Superior temporal gyrus (tissue), 1 donor: ENCODE results near the gene ST7L.
A peak's percentile ranks its signal among the peaks of the same experiment; 100 is the strongest.

Experiments
- DNase-seq: peaks from one replicate; pipeline ENCODE4 v3.0.0-alpha.2; 2016; ENCODE audit errors: extremely low spot score

Gene ST7L

DNA sequence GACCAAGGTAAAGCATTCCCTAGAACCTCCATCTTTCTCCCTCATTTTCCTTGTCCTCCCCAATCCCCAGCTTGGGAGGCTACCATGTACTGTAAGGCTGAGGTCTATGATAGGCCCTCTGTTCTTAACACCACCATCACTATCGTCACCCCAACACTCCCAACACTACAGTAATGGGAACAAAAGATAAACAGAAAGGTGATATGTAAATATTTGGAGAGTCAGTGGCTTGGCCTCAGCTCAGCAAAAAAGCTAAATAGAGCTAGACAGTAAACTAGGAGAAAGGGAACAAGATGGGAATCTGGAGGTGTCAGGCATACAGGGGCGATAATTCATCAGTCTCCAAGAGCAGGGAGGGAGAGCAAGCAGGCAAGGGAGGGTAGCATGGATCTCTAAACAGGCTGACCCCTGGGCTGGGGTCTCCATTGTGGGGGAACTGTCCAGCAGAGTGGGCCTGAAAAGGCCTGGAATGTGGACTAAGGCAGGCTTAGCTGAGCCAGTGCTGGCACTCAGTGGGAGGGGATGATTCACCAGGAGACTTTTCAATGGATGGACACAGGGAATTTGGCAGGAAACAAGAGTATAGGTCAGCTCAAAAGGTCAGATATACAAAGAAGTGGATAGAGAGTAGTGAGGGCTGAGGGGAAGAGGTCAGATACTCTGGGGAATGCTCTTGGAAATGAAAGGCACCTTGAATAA, 103.5 kb downstream of the ST7L start:
- no peak for DNase-seq

DNA sequence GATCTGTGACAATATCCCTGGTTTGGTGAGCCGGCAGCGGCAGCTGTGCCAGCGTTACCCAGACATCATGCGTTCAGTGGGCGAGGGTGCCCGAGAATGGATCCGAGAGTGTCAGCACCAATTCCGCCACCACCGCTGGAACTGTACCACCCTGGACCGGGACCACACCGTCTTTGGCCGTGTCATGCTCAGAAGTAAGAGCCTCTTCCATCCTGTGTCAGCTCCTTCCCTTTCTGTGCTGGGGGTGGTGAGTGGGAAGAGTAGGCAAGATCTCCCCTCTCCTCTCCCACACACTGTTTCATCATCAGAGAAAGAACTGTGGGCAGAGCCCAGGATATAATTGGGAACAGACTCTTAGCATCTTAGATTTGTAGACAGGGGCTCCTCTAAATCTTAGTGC, 104.0 kb downstream of the ST7L start:
- no peak for DNase-seq

DNA sequence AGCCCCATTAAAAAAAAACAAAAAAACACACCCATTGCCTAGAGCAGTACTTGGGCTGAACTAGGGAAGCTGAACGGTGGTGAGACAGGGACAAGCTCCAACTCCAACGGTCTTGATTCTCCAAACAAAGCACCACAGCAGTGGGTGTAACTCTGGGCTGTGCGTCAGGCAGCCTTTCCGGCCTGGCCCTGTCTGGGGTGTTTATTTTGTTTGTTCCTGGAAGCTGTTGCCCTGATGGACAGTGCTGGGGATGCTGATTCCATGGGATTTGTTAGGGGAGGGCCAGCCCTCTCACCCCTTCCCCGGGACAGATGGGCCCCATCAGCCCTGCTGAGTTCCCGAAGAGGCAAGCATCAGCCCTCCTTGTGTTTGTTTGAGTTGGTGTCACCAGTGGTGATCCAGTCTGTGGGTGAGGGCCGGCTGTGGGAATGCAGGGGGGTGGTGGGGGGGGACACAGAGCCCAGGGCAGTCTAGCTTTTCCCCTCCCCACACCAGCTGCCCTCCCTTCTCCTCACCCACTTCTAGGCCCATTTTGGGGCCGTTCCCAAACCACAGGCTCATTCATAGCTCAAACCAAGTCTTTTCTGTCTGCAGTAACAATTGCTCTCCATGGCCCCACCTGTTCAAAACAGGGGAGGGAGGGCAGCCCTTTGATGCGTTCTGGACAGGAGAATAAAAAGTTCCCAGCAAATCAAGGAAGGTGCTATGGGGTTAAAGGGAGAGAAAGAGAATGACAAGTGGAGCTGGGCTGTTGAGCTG, 105.7 kb downstream of the ST7L start:
- DNase-seq: no peak

DNA sequence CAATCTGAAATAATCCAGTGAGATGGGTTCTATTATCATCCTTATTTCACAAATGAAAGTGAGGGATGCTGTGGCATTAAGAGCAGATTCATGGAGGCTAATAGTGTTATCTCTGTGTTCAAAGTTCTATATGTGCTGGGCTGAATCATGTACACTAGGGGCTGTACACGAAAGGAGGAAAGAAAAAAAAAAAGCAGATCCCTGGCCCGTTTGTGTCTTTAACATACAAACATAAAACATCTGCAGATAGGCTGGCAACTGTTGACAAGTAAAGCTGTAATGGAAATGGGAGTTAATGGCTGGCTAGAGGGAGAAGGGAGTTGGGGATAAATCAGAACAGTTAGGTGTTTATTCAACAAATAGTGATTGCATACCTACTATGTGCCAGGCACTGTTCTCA, 107.0 kb downstream of the ST7L start:
- DNase-seq: no peak

DNA sequence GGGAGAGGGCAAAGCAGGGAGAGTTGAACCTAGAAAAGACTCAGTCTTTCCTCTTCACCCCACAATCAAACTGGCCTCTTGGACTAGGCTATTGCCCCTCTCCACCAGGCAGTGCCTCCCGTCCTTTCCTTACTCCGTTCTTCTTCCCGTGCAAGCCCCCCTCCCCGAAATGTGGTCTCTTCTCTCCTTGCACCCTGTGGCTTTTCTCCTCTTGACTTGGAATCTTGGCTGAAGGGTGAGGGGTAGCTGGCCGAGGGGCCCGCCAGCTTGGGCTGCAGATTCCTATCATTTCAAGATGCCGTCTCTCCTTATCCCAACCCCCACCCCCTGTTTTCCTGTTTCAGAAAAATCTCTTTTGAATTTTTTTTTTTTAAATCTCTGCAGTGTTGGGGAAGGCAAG, 108.6 kb downstream of the ST7L start:
- no peak for DNase-seq

DNA sequence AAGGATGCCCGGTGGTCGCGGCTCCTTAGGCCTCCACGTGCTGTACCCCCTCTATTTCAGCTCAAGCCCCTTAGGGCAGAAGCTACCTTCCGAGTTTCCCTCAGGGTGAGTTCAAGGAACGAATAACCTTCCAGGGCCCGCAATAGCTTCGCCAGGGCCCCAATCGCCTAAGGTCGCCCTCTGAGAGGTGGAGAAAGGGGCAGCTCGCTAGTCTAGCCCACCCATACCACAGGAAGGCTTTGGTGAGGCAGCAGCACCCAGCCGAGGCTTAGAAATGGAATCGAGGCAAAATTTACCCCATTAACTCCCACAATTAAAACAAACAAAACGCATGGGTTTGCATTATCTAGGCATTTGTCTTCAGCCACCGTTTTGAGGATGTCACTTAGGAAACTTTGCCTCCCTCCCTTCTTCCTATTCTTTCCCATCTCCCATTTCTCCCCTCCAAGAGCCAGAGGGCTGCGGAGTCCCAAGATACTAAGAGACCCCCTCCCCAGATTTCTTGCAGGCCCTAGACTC, 109.2 kb downstream of the ST7L start:
- DNase-seq: no peak

DNA sequence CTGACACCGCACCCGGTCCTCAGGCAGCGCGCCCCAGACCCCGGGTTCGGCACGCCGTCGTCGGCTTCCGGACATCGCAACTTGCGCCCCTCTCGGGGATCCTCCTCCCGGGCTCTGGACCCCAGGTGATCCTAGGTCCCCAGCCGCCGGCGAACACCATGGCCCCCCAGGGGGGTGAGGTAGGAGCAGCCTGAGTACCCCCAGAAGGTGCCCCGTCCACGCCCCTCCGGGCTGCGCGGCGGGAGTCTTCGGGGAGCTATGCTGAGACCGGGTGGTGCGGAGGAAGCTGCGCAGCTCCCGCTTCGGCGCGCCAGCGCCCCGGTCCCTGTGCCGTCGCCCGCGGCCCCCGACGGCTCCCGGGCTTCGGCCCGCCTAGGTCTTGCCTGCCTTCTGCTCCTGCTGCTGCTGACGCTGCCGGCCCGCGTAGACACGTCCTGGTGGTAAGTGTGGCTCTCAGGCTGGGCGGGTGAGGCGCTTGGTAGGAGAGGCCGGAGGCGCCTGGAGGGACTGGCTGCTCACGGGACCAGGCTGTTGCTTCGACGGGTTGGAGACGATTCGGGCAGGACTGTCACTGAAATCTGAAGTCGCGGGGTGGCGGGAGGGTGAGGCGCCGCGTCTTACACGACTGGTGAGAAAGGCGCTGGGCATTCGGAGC, 109.8 kb downstream of the ST7L start:
- no peak for DNase-seq

DNA sequence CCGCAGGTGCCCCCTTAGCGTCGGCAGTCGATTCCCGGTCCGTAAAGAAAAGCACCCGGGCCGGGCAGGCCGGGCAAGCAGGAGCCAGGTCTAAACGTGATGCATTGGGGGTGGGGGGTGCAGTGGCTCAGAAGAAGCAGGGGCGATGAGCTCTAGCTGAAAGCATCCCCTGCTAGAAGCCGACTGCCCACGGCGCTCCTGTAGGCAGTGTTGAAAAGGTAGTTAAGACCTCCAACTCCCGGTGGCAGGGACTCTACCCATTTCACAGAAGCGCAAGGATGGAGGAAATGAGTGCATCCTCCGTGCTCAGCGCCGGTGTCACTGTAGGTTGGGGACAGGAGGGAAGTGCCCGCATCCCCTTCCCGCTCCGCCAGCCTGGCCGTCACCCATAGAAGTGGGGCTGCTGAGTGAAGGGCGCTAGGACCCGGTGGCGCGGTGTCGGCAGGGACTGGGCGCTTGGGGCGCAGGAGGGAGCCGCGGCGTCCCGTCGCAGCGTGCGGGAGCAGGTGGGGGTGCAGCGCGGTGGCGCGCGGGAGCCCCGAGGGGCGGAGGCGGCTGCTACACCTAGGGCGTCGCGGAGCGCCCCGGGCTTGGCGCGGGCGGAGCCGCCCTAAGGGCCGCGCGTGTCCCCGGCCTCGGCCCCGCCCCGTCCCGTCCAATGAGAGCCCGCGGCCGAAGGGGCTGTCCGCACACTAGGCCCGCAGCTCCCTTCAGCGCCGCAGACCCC, 110.5 kb downstream of the ST7L start, which contains the start of gene WNT2B:
Gene WNT2B, plus strand, starts transcription at position 688 of the 727 bp plus-strand sequence. CDS start 298 bp downstream, outside the sequence.
- no peak for DNase-seq

DNA sequence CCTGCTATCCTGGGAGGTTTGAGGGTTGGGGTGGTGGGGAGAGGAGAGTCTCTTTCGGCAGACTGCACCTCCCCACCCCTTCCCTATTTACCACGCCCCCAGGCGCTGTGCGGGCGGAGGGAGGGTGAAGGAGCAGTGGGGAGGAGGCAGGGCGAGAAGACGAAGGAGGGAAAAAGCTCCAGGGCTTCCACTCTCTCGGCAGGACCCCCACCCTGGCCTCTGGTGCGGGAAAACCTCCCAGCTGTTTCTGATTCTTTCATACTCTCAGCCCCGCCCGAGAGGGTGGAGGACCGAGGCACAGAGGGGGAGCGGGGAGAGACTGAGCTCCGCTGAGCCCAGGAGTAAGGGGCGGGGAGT, 111.0 kb downstream of the ST7L start:
- DNase-seq: no peak

DNA sequence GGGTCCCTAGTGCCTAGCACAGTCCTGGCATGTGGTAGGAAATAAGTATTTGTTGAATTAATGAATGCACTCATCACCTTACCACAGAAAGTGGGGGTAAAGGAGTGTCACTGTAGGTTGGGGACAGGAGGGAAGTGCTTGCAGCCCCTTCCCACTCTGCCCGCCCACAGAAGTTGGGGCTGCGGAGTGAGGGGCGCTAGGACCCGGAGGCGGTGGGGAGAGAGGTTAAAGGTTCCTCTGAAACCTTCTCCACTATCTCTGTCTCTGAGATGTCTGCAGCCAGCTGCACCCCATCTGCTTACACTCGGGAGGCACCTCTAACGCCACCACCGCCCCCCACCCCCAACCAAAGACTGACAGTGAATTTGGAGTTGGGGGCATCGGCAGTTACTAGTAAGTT, 111.6 kb downstream of the ST7L start:
- no peak for DNase-seq

DNA sequence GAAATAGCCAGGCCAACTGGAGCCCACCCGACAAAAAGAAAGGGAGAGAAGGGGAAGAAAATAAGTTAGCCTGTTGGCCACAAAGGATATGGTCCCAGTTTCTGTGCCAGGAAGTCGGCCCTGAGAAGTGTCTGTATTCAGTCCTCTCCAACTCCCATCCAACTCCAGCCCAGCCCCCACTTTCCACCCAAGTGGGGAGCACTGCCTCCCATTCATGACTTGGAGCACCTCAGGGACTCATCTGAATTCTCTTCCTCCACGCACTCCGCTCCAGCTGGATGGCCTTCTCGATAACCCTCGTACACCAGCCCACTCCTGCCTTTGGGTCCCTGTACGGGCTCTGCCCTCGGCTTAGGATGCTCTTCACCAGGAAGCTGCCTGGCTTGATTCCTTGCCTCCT, 112.2 kb downstream of the ST7L start:
- no peak for DNase-seq

DNA sequence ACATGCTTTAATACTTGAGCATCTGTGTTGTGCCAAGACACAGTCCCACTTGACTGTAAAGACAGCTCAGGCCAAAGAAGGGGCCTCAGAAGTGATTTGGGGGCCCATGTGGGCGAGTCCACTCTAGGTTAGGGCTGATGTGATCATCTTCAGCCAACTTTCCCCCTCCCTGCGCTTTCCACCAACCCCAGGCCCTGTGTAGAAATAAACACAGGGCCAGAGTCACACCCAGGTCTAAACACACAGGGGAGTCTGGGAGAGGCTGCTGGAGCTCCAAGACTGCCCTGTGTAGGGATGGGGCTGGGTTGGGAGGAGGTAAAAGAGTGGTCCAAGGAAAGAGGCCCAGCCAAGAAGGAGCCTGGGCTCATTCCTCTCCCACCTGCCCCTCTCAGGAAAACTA, 112.6 kb downstream of the ST7L start:
- DNase-seq: no peak

DNA sequence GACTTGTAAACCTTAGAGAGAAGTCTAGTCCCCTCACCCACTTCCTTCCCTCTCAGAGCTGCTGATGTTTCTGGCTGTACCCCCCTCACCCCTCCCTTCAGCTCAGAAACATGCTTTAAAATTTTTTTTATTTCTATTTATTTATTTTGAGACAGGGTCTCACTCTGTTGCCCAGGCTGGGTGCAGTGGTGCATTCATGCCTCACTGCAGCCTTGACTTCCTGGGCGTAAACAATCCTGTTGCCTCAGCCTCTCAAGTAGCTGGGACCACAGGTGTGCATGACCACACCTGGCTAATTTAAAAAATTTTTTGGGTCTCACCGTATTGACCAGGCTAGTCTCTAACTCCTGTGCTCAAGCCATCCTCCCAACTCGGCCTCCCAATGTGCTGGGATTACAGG, 113.1 kb downstream of the ST7L start:
- DNase-seq: no peak

DNA sequence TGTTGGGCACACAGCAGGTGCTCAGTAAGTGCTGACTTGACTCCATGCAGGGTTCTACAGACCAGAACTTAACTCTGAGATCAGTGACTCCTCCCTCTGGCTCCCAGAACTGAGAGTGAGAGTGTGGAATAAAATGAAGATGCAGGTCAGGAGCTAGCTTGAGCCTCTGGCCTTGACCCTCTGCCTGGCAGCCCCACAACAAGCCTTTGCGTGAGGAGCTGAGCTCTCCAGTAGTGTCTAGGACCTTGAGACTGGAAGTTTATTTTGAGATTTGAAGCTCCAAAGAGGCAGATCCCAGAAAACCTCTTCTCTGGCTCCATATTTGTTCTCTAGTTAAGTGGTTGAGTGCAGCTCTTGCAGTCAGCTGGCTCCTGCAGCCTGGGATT, 113.5 kb downstream of the ST7L start:
- DNase-seq: no peak

DNA sequence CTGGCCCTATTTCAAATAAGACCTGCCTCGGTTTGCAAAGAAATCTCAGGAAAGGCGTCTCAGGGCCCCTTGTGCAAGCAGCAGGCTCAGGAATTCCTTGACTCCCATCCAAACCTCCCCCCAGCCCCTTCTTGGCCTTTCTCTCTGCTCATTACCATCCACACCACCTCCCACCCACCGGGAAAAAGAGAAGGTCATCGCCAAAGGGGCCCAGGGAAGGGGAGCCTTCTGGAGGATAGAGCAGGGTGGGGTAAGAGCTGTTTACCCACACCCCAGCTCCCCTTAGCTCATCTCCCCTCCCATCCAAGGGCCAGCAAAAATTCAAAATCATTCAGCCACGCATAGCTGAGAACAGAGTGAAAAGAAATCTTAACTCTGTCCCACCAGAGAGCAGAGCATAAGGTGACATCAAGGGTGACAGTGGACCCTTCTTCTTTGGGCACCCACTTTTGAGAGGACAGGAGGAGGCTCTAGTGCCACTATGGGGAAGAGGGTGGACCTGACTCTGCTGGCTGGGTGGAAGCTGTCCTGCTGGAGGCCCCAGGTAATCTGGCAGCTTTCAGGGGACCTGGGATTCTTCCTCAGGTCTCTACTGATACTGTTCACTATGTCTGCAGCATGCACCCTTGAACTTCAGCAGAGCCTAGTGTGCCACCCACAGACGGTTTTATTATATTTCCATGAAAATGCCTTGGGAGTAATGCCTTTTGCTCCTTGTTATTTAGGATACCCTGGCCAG, 114.1 kb downstream of the ST7L start:
- no peak for DNase-seq

DNA sequence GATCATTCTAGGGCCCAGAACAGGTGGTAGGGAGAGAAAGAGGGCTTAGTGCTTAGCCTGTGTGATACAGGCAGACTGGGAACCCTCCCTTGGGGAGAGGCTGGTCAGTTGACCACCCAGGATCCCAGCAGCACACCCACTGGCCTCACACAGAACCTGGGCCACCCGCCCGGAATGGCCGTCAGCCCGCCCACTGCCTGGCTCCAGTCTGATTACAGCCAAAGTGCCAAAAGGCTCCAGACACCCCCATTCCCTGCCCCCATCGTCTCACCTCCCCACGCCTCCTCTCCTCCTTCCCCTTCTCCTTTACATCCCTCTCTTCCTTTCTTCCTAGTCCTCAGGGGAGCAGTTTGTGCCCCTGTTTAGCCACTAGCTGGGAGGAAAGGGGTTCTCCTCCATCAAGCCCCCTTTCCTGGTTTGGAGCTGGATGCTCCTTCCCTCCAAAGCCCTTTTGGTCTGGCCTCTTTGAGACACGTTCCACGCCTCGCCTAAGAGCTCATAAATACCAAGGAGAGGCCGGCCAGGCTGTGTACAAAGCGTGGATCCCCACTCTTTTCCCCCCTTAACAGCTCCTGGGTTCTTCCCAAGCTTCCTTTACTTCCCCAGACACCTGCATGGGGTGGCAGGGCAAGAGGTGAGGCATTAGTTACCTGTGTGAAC, 114.8 kb downstream of the ST7L start:
- DNase-seq: no peak

DNA sequence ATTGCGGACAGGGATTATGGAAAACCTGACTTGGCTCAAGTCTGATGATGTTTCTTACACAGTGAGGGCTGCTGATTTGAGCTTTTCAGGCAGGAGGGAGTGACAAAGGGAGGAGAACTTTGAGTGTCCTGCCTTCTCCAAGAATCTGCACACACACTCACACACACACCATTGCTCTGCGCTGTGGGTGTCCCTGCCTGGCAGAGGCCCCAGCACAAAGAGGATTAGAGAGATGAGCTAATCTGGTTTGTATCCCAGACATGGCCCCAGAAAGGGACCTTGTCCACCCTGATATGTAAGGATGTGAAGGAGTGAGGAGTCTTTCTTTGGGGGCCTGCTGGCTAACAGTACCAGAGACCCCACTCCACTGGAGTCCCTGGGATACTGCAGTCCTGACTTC, 116.1 kb downstream of the ST7L start:
- peak; percentile 37 for DNase-seq

DNA sequence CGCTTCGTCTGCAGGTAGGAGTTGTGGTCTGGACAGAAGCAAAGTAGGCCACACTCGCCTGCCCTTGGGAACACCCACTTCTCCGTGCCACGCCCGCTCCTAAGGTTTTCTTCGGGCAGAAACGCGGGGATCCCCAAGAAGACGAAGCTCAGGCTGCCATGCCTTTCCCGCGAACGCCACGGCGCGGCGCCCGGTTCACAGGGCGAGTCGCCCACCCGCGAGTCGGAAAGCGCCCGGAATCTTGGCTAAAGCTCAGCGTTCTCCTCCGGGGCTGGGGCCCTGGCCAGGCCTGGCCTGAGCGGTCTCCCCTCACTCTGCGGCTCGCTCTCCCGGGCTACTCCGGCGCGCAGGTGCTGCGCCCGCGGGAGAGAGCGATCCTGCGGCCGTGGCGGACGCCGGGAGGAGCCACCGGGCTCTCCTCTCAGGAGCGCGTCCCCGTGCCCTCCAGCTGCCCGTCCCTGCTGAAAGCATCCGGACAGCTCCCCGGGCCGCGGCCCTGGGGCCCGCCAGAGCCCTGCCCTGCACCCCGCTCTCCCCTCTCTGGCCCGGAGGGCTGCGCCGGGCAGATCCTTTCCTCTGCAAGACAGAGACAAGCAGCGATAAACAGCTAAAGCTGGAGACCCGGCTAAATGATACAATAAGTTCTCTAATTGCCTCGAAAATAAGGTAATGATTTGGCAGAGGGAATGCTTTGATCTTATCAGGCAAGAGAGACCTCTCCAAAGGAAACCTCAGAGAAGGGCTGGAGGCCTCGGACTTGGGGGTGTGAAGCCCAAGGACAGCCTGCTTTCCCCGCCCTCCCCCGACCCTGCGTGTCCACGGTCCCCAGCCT, 116.9 kb downstream of the ST7L start:
- peak; percentile 76 for DNase-seq

DNA sequence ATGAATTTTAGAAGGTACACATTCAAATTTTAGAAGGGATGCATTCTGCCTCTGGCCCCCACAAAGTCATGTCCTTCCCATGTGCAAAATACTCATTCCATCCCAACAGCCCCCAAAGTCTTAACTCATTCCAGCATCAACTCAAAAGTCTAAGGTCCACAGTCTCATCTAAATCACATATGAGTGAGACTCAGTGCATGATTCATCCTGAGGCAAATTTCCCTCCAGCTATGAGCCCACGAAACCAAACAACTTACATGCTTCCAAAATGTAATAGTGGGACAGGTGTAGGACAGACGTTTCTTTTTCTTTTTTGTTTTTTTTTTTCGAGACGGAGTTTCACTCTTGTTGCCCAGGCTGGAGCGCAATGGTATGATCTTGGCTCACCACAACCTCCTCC, 122.7 kb downstream of the ST7L start:
- DNase-seq: no peak

DNA sequence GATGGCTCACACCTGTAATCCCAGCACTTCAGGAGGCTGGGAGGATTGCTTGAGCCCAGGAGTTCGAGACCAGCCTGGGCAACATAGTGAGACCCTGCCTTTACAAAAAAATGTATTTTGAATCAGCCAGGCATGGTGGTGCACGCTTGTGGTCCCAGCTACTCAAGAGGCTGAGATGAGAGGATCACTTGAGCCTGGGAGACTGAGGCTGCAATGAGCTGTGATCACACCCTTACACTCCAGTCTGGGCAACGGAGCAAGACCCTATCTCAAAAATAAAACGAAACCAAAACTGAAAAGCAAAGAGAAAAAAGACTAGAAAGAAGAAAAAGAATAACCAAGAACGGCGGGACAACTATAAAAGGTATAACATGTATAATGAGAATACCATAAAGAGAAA, 125.6 kb downstream of the ST7L start:
- no peak for DNase-seq
